Common myeloid progenitor, CD34-positive (primary cell): ENCODE measurements around the gene PAK3.

ENCODE experiments used
- CTCF ChIA-PET: fragments of 350-600 bp; sonication (Branson Sonifier 250); formaldehyde crosslinking; loops from one replicate; lab custom pipeline; 2021; ENCODE audit warnings: antibody characterized with exemption; lab: Charles Lee
- POLR2A ChIA-PET: fragments of 350-600 bp; sonication (Branson Sonifier 250); formaldehyde crosslinking; loops from one replicate; lab custom pipeline; 2021; ENCODE audit warnings: antibody characterized with exemption; lab: Charles Lee
- DNase-seq, 3 donors: peaks; one replicate each; pipeline versions ENCODE4 v3.0.0 to v3.0.0-alpha.2; 2013
- H3K27ac ChIP-seq, 2 experiments: 1 replicate in 1 of 2; 2 replicates in 1 of 2; pipeline ENCODE4 v1.7.0; 2013; ENCODE audit warnings: inconsistent platforms in 2 of 2, low read length in 2 of 2, mild to moderate bottlenecking in 2 of 2, low read depth in 1 of 2, moderate library complexity in 1 of 2; ENCODE audit not compliant: severe bottlenecking in 2 of 2, insufficient read depth in 1 of 2, poor library complexity in 1 of 2
- H3K27me3 ChIP-seq, 5 experiments: replicated peaks in 2 of 5; 1 replicate in 3 of 5; 2 replicates in 2 of 5; pipeline versions ENCODE4 v1.6.1 to v1.7.0; 2013; ENCODE audit warnings: low read length in 4 of 5, mild to moderate bottlenecking in 2 of 5, moderate library complexity in 2 of 5, inconsistent platforms in 1 of 5; ENCODE audit not compliant: insufficient read depth in 5 of 5, control insufficient read depth in 4 of 5
- H3K36me3 ChIP-seq, 4 experiments: 1 replicate in 2 of 4; 2 replicates in 2 of 4; pipeline versions ENCODE4 v1.6.1 to v1.7.0; 2013; ENCODE audit warnings: low read length in 3 of 4, control low read depth in 1 of 4, mild to moderate bottlenecking in 1 of 4; ENCODE audit not compliant: control insufficient read depth in 4 of 4, insufficient read depth in 4 of 4
- H3K4me1 ChIP-seq, 4 experiments: 1 replicate in 3 of 4; 2 replicates in 1 of 4; pipeline versions ENCODE4 v1.6.1 to v1.7.1; 2013; ENCODE audit warnings: low read length in 3 of 4, mild to moderate bottlenecking in 3 of 4, control low read depth in 1 of 4, inconsistent platforms in 1 of 4, moderate library complexity in 1 of 4; ENCODE audit not compliant: control insufficient read depth in 4 of 4, insufficient read depth in 4 of 4; ENCODE audit errors: control extremely low read depth in 1 of 4
- H3K4me3 ChIP-seq, 7 experiments: 1 replicate in 4 of 7; 2 replicates in 3 of 7; pipeline versions ENCODE4 v1.5.1 to v1.7.0; 2013; ENCODE audit warnings: mild to moderate bottlenecking in 7 of 7, low read length in 6 of 7, moderate library complexity in 6 of 7, inconsistent platforms in 2 of 7, low read depth in 2 of 7, control low read depth in 1 of 7; ENCODE audit not compliant: insufficient read depth in 4 of 7, control insufficient read depth in 1 of 7; ENCODE audit errors: extremely low read depth in 1 of 7
- H3K9me3 ChIP-seq, 5 experiments: 1 replicate in 4 of 5; 2 replicates in 1 of 5; pipeline versions ENCODE4 v1.6.1 to v1.7.1; 2013; ENCODE audit warnings: low read length in 4 of 5, mild to moderate bottlenecking in 2 of 5, inconsistent platforms in 1 of 5, low read depth in 1 of 5, moderate library complexity in 1 of 5; ENCODE audit not compliant: control insufficient read depth in 4 of 5, insufficient read depth in 2 of 5; ENCODE audit errors: control extremely low read depth in 1 of 5
- WGBS: methylation state at CpG from one replicate; pipeline ENCODE4 v1.1.5; 2013; ENCODE audit not compliant: insufficient coverage; 5-methylcytosine and 5-hydroxymethylcytosine counted together

Gene PAK3

DNA sequence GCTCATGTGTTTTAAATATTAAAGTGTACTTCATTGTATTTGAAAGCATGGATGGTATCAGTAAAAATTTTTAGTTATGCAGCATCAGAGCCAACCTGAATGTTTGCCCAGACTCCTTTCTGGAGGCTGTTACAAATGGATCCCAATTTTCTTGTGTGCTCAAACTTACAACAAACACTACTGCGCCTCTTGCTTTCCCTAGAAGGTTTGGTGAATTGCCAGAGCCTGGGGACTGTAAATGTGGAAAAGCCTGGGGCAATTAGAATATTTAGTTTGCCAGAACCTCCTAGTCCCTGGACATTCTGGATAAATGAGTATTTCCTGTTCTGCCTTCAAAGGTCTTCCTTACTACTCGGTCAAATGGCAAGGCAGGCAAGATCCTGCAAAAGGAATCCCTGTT, 169.5 kb downstream of the PAK3 start:
- no peak for DNase-seq
- Histone ChIP-seq H3K27ac (no peak overlapping the region), H3K36me3 (no peaks in the 10 kb centered on the region), H3K27me3 (peaks cover 0 to 19% (median 0%) of the 10 kb centered on the region in 5 experiments), H3K4me3 (no peak overlapping the region), H3K9me3 (no peaks in the 10 kb centered on the region), H3K4me1 (no peaks in the 10 kb centered on the region)
- CTCF ChIA-PET: no interaction called here
- POLR2A ChIA-PET: no interaction called here
- 67% methylated on average over 1 of the region's 2 CpGs for WGBS

DNA sequence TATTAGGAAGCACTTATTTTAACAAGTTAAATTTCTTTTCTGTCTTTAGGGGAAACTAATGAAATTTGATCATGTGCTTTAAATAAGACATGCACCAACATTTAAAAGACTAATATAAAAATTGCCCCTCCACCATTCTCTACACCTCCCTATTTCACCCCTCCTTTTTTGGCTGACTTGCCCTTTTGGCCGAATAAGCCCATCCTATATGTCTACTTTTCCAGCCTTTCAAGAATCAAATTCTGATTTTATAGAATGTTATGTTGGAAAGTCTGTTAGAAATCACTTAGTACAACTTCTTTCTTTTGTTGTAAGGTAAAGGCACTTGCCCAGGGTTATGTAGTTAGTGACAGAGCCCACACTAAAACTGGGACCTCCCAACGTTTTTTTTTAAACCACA, 172.5 kb downstream of the PAK3 start:
- POLR2A ChIA-PET: no interaction called here
- WGBS: no CpG with 5 or more reads among the region's 2 CpGs
- no peaks in the 10 kb centered on the region for H3K4me1 ChIP-seq
- CTCF ChIA-PET: no interaction called here
- H3K4me3 ChIP-seq: no peak overlapping the region
- peaks cover 0 to 12% (median 0%) of the 10 kb centered on the region in 5 experiments for H3K27me3 ChIP-seq
- no peaks in the 10 kb centered on the region for H3K9me3 ChIP-seq
- no peaks in the 10 kb centered on the region for H3K36me3 ChIP-seq
- DNase-seq: no peak
- no peak overlapping the region for H3K27ac ChIP-seq

DNA sequence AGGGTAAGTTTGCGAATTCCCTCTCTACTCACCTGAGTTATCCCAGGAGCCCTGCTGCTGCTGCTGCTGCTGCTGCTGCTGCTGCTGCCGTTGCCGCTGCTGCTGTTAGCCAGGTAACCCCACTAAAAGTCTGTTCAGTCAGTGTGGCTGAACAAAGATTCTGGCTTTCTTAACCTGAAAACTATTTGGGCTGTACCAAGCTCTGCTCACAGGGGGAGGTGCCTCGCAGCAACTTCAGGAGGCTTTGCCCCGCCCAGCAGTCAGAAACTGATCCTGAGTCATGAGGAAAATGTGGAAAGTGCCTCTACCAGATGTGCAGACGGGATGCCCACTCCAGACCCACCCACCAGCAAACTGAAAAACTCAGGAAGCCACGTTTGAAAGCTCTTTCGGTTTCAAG, 174.3 kb downstream of the PAK3 start, which contains the start of gene CAPN6:
CAPN6 (minus strand) TSS at position 145 of the 400 bp plus-strand sequence. CDS start 6,547 bp downstream, outside the sequence.
- POLR2A ChIA-PET: no interaction called here
- Histone ChIP-seq H3K9me3 (no peaks in the 10 kb centered on the region), H3K4me1 (no peaks in the 10 kb centered on the region), H3K27ac (no peak within 1 kb of the TSS), H3K27me3 (peaks cover 0 to 8% (median 0%) of the 10 kb centered on the region in 5 experiments), H3K36me3 (no peaks in the 10 kb centered on the region), H3K4me3 (no peak within 1 kb of the TSS)
- DNase-seq: peak in 1 of 3 donors; percentile 1
- CTCF ChIA-PET: no interaction called here
- 45% methylated on average over 6 of the region's 8 CpGs for WGBS
